Caco-2 (cell line): ENCODE results near the gene TRPM1. TPM values are rescaled to one million over a fixed set of nuclear protein-coding genes. Genes with fewer than 3 reads are reported as not detected.

Experiments used
- BruUV-seq: library from RNA; stranded (reverse); fragments of 400-500 nt; replicated peaks from 2 replicates; lab custom pipeline; 2021; lab: Mats Ljungman, UMichigan
- CTCF ChIA-PET: fragments of 300-600 bp; sonication (Branson Sonifier 250); formaldehyde crosslinking; loops from one replicate; lab custom pipeline; 2022; ENCODE audit warnings: antibody characterized with exemption; lab: Charles Lee
- POLR2A ChIA-PET: fragments of 300-600 bp; sonication (Branson Sonifier 250); formaldehyde crosslinking; loops from one replicate; lab custom pipeline; 2022; ENCODE audit warnings: antibody characterized with exemption; lab: Charles Lee
- DNase-seq, 2 experiments: peaks; one replicate each; pipeline versions ENCODE4 v3.0.0 to v3.0.0-alpha.2; 2020 to 2022
- H3K27me3 ChIP-seq: replicated peaks from 2 replicates; pipeline ENCODE4 v1.6.0; 2011; ENCODE audit warnings: low read length; ENCODE audit not compliant: control insufficient read depth, insufficient read depth
- H3K36me3 ChIP-seq: 2 replicates; pipeline ENCODE4 v1.5.1; 2011; ENCODE audit warnings: low read length; ENCODE audit not compliant: control insufficient read depth, insufficient read depth
- H3K4me1 ChIP-seq: fragments of 250-450 bp; sonication (Bioruptor Pico); 2 replicates; pipeline ENCODE4 v1.5.1; 2020; ENCODE audit warnings: mild to moderate bottlenecking
- H3K4me3 ChIP-seq: 2 replicates; pipeline ENCODE4 v1.5.1; 2011; ENCODE audit warnings: low read depth, mild to moderate bottlenecking, control low read depth, low read length
- H3K9me3 ChIP-seq: fragments of 250-450 bp; sonication (Bioruptor Pico); 2 replicates; pipeline ENCODE4 v1.5.1; 2020; ENCODE audit warnings: mild to moderate bottlenecking, moderate library complexity
- H3K27ac Mint-ChIP-seq: one replicate; pipeline ENCODE4 v1.8.0; 2022; ENCODE audit warnings: mixed read lengths; ENCODE audit not compliant: unreplicated experiment
- H3K27me3 Mint-ChIP-seq: one replicate; pipeline ENCODE4 v1.8.0; 2022; ENCODE audit warnings: mixed read lengths; ENCODE audit not compliant: insufficient read depth, unreplicated experiment
- H3K36me3 Mint-ChIP-seq: one replicate; pipeline ENCODE4 v1.8.0; 2022; ENCODE audit warnings: mild to moderate bottlenecking, mixed read lengths; ENCODE audit not compliant: insufficient read depth, unreplicated experiment
- H3K4me1 Mint-ChIP-seq: one replicate; pipeline ENCODE4 v1.8.0; 2022; ENCODE audit warnings: low read depth, mixed read lengths; ENCODE audit not compliant: unreplicated experiment
- H3K4me3 Mint-ChIP-seq: one replicate; pipeline ENCODE4 v1.8.0; 2022; ENCODE audit warnings: mild to moderate bottlenecking, moderate library complexity, mixed read lengths; ENCODE audit not compliant: unreplicated experiment
- H3K9me3 Mint-ChIP-seq: one replicate; pipeline ENCODE4 v1.8.0; 2022; ENCODE audit warnings: mixed read lengths; ENCODE audit not compliant: unreplicated experiment
- intact Hi-C: fragments of 100-400 bp; cut with micrococcal nuclease; formaldehyde crosslinking; loops from one replicate; pipeline ENCODE4 v1.10.0; 2022; ENCODE audit not compliant: unreplicated experiment
- total RNA-seq: library from RNA; stranded (reverse); gene quantifications from 2 replicates; pipeline ENCODE4 v1.2.3, GENCODE V29; 2022
- TF ChIP-seq, protein P1 (sequence below), 2 experiments: fragments of 200-600 bp in 1 of 2; IDR thresholded peaks; 1 replicate in 1 of 2; 2 replicates in 1 of 2; pipeline versions ENCODE4 v1.5.1 to v1.8.0; 2011 to 2022; ENCODE audit warnings: antibody characterized with exemption in 1 of 2, control low read depth in 1 of 2, inconsistent platforms in 1 of 2, low read depth in 1 of 2, low read length in 1 of 2, mild to moderate bottlenecking in 1 of 2, moderate library complexity in 1 of 2; ENCODE audit not compliant: insufficient read depth in 1 of 2, severe bottlenecking in 1 of 2, unreplicated experiment in 1 of 2

Gene TRPM1
- total RNA-seq, 1 experiment from 2014 or later = not detected

DNA sequence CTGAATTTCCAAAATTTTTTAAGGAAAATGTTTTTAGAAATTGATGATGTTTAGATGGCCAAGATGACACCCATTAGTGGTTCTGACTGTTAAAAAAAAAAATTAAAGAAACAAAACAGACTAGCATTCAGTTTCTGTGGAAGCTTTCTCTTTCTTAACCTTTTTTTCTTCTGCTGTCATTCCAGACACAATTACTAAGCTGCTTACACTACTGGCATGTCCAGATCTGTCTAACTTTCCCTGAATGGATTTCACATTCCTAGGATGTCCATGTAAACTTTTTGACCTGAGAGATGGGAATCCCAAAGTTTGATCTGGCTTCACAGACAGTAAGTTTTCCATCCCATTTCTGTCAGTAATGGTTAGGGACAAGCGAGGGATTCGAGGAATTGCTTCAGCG lies 99.8 kb downstream of the TRPM1 start:
- Histone ChIP-seq H3K27me3 (no peaks in the 10 kb centered on the region), H3K4me3 (no peak overlapping the region), H3K9me3 (no peaks in the 10 kb centered on the region), H3K36me3 (no peaks in the 10 kb centered on the region), H3K4me1 (no peaks in the 10 kb centered on the region)
- CTCF ChIA-PET = no interaction called here
- no peaks in the 10 kb centered on the region for H3K9me3 Mint-ChIP-seq
- TF ChIP-seq, protein P1, sequence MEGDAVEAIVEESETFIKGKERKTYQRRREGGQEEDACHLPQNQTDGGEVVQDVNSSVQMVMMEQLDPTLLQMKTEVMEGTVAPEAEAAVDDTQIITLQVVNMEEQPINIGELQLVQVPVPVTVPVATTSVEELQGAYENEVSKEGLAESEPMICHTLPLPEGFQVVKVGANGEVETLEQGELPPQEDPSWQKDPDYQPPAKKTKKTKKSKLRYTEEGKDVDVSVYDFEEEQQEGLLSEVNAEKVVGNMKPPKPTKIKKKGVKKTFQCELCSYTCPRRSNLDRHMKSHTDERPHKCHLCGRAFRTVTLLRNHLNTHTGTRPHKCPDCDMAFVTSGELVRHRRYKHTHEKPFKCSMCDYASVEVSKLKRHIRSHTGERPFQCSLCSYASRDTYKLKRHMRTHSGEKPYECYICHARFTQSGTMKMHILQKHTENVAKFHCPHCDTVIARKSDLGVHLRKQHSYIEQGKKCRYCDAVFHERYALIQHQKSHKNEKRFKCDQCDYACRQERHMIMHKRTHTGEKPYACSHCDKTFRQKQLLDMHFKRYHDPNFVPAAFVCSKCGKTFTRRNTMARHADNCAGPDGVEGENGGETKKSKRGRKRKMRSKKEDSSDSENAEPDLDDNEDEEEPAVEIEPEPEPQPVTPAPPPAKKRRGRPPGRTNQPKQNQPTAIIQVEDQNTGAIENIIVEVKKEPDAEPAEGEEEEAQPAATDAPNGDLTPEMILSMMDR (IDR thresholded peaks at IDR 0.05; ENCODE audit: insufficient read depth in 1 of 2, low read depth in 1 of 2, low read length in 1 of 2, severe bottlenecking in 1 of 2, unreplicated experiment in 1 of 2) = no peak
- intact Hi-C loops = no loop called here
- no peaks in the 10 kb centered on the region for H3K27me3 Mint-ChIP-seq
- POLR2A ChIA-PET = no interaction called here
- H3K4me3 Mint-ChIP-seq = no peak overlapping the region
- no TSS peak for BruUV-seq
- no peak for DNase-seq
- peaks cover 11% of the 10 kb centered on the region for H3K4me1 Mint-ChIP-seq
- no peaks in the 10 kb centered on the region for H3K36me3 Mint-ChIP-seq
- H3K27ac Mint-ChIP-seq = no peak overlapping the region

GRCh38 chr15:30999729-31000128 lies 101.8 kb downstream of the TRPM1 start:
- Histone ChIP-seq H3K36me3 (no peaks in the 10 kb centered on the region), H3K4me3 (no peak overlapping the region), H3K4me1 (no peaks in the 10 kb centered on the region), H3K9me3 (no peaks in the 10 kb centered on the region), H3K27me3 (no peaks in the 10 kb centered on the region)
- Mint-ChIP-seq H3K4me3 (no peak overlapping the region), H3K4me1 (peaks cover 13% of the 10 kb centered on the region), H3K27me3 (no peaks in the 10 kb centered on the region), H3K9me3 (peaks cover 16% of the 10 kb centered on the region), H3K36me3 (no peaks in the 10 kb centered on the region), H3K27ac (no peak overlapping the region)
- TF ChIP-seq, protein P1 (IDR thresholded peaks at IDR 0.05; ENCODE audit: insufficient read depth in 1 of 2, low read depth in 1 of 2, low read length in 1 of 2, severe bottlenecking in 1 of 2, unreplicated experiment in 1 of 2) = no peak
- no peak for DNase-seq
- ChIA-PET POLR2A (no interaction called here), CTCF (no interaction called here)
- intact Hi-C loops = no loop called here
- BruUV-seq = no TSS peak

DNA sequence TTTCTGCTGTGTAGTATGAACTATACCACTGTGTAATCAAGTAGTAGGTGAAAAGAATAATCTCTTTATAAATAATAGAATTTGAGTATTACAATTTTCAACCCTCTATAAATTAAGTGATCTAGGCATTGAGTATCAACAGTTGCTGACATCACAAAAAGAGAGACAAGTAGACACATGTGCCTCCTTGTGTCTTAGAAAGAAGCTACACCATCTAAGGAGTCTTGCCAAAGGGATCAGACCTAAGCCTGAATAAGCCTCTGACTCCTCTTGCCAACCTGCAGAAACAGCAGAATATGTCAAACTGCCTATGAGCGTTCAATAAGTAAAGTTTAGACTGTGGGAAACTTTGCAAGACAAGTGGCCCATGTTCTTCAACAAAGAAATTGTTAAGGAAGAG lies 104.3 kb downstream of the TRPM1 start:
- no peak overlapping the region for H3K4me3 Mint-ChIP-seq
- no peaks in the 10 kb centered on the region for H3K27me3 ChIP-seq
- H3K9me3 Mint-ChIP-seq = peaks cover 16% of the 10 kb centered on the region
- H3K36me3 Mint-ChIP-seq = no peaks in the 10 kb centered on the region
- no peaks in the 10 kb centered on the region for H3K27me3 Mint-ChIP-seq
- no peaks in the 10 kb centered on the region for H3K36me3 ChIP-seq
- CTCF ChIA-PET = interaction anchor here (0.7 kb wide), 1 partner anchor 50 kb away, joined by 4 read pairs; no protein-coding TSS in a partner anchor
- no peaks in the 10 kb centered on the region for H3K9me3 ChIP-seq
- peaks cover 13% of the 10 kb centered on the region for H3K4me1 Mint-ChIP-seq
- H3K4me1 ChIP-seq = no peaks in the 10 kb centered on the region
- no peak overlapping the region for H3K4me3 ChIP-seq
- POLR2A ChIA-PET = no interaction called here
- no TSS peak for BruUV-seq
- TF ChIP-seq, protein P1 (IDR thresholded peaks at IDR 0.05; ENCODE audit: insufficient read depth in 1 of 2, low read depth in 1 of 2, low read length in 1 of 2, severe bottlenecking in 1 of 2, unreplicated experiment in 1 of 2) = no peak
- intact Hi-C loops = no loop called here
- DNase-seq = no peak
- no peak overlapping the region for H3K27ac Mint-ChIP-seq
